Adipose tissue (tissue), 3 donors: Measurements from ENCODE around the gene MGAT5. TPM values are rescaled to one million over a fixed set of nuclear protein-coding genes. Genes with fewer than 3 reads are reported as not detected.
"Not testable (repeated sequence)": the region's sequence is repeated elsewhere in the genome, so short reads cannot be mapped to it uniquely, and the experiment has no call there.

Experiments used
- H3K27ac ChIP-seq: one replicate; pipeline ENCODE4 v1.5.1; 2013; ENCODE audit warnings: low read depth, low read length
- WGBS, 3 donors: extraction: QIAGEN DNeasy Blood & Tissue Kit; methylation state at CpG; one replicate each; pipeline ENCODE4 v1.1.7; 2013; 5-methylcytosine and 5-hydroxymethylcytosine counted together
- polyA plus RNA-seq, 3 donors: library from polyadenylated mRNA; stranded (reverse); fragments of 200-250 nt; gene quantifications; one replicate each; pipeline ENCODE4 v1.2.3, GENCODE V29; 2013
- donor health status: healthy with polysubstance abuse.
- donor health status: Bipolar disorder and iron deficiency.
- donor health status: healthy.

Gene MGAT5
- polyA plus RNA-seq, 3 donors: 4.8 to 7.2 (median 6.7) TPM

DNA sequence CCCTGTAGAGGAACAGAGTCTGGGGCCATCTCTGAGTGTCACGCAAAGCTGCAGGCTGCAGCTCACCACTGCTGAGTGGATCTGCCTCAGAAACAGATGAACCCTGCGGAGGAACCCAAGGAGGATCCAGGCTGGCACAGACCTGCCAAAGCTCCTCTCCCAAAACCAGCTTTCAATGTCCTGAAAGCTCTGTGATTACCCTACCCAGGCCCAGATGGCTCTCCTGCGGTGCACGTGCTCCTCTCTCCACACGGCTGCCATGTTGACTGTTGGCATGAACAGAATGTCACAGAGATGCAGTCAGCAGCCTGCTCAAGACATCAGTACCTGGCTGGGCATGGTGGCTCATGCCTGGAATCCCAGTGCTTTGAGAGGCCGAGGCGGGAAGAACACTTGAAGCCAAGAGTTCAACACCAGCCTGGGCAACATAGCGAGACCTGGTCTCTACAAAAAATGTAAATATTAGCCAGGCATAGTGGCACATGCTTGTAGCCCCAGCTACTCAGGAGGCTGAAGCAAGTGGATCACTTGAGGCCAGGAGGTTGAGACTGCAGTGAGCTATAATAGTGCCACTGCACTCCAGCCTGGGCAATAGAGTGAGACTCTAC is 216.8 kb downstream of the MGAT5 start:
- WGBS, 3 donors: 94 to 98% (median 97%) methylated on average over 8 of the region's 8 CpGs
- no peak overlapping the region for H3K27ac ChIP-seq

DNA sequence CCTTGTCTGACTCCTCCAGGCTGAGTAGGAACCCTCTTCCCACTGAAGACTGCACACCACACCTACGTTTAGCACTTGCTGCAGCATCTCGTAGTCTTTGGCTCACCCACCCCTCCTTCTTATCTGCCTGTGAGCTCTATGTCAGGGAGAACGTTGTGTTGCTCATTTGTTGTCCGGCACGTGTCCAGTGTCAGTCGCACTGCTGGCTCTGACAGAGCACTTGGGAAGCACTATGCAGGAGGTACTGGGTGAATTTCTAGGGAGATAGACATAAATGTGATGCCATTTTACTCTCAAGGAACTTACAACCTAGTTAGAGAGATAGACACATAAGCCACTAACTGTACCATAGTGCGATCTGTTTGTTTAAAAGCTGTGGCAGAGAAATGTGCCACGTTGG is 223.1 kb downstream of the MGAT5 start:
- WGBS, 3 donors: 86 to 90% (median 87%) methylated on average over 8 of the region's 8 CpGs
- H3K27ac ChIP-seq: not testable (repeated sequence)

DNA sequence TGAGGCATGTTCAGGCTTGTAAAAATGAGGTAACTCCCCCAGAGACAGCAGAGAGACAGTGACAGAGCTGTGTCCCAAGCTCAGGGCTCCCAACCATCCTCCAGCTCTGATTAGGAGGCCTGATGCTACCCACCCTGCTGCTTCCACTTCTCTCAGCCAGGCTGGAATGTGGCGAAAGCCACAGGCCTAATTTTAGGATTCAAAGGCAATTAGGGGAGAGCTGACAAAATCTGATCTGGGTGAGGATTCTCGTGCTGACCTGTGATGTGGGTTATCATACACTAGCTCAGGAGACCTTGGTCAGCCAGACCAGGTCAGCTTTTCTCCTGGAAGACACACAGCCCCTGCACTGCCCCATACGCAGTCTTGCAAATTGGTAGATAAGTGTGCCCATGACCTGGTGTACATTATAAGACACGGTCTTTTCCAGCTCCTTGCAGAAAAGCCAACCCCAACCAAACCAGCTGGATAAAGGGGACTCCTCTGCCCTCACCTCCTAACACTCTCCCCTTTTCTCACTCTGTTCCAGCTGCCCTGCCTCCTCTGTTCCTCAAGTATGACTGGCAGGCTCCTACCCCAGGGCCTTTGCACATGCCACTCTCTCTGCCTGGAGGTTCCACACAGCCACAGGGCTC is 225.9 kb downstream of the MGAT5 start:
- 88 to 92% (median 89%) methylated on average over 4 of the region's 4 CpGs for WGBS, 3 donors
- no peak overlapping the region for H3K27ac ChIP-seq

DNA sequence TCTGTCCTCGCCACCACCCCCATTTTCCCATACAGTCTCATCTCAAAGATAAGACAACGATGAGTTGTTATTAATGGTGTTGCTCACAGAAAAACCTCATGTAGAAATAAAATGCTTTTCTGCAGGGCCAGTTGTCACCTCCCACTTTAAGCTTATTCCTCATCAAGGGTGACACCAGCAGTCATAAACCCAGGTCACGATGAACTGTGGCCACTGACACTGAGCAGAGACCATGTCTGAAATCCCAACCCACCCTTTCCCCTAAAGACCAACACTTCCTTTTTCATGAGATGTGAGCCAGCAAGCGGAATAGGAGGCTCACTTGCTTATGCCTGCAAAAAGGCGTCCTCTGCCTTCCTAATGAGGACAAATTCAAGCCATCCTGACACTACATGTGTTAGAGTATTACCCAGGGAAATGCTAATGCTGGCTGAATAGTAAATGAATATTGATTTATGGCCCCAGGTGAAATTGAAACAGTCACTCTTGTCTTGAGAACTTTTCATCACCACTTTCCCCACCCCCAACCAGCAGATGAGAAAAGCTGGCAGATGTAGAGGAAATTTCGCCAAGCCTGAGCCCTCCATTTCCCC is 228.4 kb downstream of the MGAT5 start:
- no peak overlapping the region for H3K27ac ChIP-seq
- 79 to 86% (median 84%) methylated on average over 6 of the region's 6 CpGs for WGBS, 3 donors

DNA sequence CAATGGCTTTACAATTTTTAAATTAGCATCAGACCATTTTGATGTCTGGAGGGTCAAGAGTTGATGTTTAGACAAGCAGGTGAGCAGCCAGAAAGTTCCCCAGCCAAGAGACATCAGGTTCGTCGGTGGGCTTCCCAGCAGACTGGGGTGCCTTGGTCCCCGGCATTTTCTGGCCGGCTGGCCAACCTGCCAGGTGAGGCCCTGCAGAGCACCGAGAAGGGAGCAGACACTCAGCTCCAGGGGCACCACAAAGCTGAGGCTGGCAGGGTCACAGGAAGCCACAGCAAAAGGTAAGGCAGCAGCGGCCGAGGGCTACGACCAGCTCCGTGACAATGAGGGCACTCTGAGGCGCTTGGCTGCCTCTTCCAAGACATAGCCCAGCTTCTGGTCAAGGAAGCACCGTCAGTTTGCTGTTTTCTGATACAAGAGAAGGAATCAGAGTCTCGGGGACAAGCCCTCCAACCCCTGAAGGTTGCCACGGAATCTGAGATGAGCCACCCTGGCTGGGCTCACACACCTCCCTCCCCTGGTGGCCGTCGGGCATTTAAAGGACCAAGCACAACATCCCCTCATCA is 229.0 kb downstream of the MGAT5 start:
- WGBS, 3 donors: 84 to 88% (median 86%) methylated on average over 15 of the region's 15 CpGs
- no peak overlapping the region for H3K27ac ChIP-seq

DNA sequence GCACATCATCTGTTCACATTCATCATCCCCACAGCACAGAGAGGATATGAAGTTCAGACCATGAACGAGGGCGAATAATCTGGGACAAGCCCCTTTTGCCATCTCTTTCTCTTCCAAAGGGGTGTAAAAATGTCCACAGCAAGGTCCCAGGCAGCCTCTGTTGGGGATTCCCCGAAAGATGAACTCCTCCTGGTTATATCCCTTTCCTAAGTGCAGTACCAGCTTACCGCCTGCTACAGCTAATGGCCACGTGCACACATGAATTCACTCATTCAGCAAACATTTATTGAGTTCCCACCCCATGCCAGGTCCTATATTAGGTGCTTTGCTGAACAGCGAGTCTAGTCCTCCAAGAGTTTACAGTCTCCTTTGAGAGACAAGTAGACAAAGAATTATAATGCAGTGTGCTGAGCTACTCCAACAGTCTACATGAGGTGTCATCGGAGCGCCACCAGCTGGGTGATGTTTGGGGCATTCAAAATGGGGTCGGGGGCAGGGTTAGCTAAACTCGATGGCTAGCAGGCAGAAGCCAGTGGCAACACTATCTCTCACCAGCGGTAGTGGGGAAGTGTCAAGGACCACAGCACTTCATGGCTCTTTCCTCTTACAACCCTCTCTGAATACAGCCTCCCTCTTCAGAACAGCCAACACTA is 236.0 kb downstream of the MGAT5 start:
- no peak overlapping the region for H3K27ac ChIP-seq
- 85 to 90% (median 88%) methylated on average over 11 of the region's 11 CpGs for WGBS, 3 donors

DNA sequence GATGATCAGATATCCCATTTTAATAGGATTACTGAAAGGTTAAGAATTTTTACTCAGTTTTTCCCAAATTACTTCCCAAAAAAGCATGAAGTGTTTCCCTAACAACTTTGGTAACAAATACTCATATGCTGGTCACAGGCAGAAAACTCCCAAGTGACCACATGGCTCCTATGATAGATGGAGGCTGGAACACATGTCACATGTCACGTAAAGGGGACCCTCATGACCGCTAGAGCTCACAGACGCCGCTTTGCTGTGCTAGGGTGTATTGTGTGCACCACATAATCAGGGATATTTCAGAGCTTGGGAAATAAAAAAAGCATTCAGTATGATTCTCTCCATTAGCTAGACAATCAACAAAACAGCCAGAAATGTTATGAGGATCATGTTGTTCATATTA is 236.7 kb downstream of the MGAT5 start:
- 84 to 97% (median 89%) methylated on average over 4 of the region's 4 CpGs for WGBS, 3 donors
- H3K27ac ChIP-seq: no peak overlapping the region

DNA sequence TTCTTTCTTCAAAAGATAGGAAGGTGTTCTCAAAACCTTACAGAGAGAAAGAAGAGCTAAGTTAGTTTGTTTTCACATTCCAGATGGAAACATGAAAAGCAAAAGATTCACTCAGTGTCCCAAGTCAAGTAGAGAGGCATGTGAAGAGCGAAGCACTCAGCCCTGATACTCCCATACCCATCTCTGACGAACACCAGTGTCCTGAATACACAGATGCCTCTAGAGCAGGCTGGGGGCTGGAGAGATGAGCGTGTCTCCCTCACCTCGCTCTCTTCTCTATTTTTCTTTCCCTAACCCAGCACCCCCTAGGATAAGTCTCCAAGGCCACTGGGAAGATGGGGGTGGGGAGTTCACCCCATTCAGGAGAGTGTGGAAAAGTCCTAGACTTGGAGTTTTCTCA is 237.2 kb downstream of the MGAT5 start:
- 81 to 95% (median 81%) methylated on average over 4 of the region's 4 CpGs for WGBS, 3 donors
- no peak overlapping the region for H3K27ac ChIP-seq

DNA sequence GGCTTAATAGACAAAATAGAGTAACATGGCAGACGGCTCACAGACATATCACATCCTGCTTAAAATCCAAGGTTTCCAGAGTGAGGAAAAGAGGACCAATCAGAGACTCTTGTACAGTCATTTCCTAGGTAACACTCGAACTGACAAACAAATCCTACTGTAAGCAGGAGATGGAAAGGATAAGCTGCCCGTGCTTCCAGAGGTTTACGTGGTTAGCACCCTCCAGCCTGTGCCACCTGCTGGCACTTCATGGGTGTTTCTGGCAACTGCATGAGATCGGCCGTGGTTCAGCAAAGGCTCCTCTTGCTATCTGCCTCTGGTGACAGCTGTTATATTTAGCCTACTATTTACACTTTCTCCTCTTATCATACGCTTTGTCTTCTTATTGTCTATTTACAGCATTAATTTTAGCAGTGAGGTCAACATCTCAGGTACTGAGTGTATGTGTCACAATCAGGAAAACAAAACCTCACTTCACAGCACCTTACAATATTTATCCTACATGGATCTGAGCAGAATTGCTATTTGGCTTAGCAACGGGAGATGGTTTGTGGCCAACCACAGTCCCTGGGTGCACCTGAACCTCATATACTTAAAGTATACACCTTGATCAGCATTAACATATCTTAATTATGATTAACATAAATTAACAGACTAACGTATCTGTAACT is 238.0 kb downstream of the MGAT5 start:
- H3K27ac ChIP-seq: no peak overlapping the region
- 29 to 65% (median 64%) methylated on average over 9 of the region's 9 CpGs for WGBS, 3 donors

DNA sequence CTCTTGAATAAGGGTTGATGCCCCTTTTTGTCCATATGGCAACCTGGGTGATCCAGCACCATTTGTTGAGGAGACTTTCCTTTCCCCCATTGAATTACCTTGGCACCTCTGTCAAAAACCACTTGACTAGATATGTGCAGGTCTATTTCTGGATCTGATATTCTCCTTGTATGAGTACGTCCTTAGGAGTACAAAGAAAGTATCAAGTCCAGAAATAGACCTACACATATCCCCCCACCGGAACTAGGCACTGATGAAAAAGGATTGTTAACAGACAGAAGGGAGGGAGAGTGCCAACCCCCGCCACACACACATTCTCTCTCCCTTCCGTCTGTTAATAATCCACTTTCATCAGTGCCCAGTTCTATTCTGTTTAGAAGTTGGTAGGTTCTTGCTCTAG is 239.9 kb downstream of the MGAT5 start:
- WGBS, 3 donors: 90 to 91% (median 90%) methylated on average over 4 of the region's 4 CpGs
- no peak overlapping the region for H3K27ac ChIP-seq

DNA sequence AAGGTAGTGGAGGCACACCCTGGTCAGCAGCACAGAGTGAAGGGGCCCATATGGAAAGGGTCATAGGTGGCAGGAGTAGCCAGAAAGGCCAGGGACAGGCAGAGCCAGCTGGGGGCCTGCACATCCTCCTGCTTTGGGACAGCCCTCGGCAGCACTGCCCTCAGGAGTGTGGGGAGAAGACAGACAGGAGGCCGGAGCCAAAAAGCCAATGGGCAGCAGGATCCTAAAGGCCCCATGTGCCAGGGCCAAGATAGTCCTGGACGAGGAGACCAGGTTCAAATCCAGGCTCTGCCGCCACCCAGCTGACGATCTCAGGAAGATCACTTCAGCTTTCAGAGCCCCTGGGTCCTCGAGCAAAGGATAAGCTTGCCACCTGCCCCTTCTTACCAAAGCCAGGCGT is 244.8 kb downstream of the MGAT5 start:
- WGBS, 3 donors: 79 to 89% (median 88%) methylated on average over 7 of the region's 7 CpGs
- no peak overlapping the region for H3K27ac ChIP-seq

DNA sequence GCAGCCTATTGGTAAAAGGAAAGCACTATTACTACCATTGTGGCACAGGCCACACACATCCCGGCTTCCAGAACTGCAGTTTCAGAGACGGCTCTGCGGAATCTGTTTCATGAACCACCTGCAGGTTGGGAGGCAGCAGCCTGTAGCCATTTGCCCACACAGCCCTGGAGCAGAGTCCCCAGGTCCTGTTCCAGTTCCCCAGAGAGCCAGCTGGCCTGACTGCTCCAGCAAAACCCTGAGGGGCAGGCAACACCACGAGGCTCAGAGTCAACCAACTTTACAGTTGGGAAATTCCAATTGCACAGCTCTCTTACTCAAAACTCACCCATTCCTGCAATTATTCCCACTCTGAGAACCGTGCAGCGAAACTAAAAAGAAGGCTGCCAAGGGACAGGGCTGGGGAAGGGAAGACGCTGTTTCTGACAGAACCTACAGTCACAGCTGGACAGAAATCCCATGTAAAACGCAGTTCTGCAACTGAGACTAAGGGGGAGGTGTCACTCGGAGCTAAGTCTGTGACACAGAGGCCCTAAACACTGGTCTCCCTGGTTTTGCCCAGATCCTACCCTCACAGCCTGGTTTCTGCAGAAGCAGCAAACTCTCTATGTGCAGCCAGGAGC is 245.5 kb downstream of the MGAT5 start:
- H3K27ac ChIP-seq: no peak overlapping the region
- WGBS, 3 donors: 57 to 78% (median 74%) methylated on average over 9 of the region's 9 CpGs

DNA sequence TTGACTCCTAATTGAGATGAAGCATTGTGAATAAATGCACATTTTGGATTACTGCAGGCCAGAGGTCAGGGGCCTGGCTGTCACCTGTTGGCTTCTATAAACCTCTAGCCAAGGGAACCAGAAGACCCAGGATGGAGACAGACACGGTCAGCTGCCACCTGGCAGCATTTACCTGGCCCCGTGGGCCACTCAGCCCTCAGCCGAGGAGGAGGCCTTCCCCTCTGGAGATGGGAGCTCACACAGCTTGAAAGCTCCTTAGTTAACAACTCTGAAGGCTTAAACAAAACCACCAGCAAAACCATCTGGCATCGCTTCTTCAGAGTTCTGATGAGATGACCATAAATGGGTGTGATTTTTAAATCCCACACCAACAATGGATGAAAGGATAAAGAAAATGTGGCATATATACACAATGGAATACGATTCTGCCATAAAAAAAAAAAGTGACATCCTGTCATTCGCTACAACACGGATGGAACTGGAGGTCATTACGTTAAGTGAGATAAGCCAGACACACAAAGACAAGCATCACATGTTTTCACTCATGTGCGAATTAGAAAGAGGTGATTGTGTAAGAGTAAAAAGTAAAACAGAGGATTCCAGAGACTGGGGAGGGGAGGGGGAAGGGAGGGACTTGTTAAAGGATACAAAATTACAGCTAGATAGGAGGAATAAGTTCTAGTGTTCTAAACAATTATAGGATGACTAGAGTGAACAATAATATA is 246.5 kb downstream of the MGAT5 start:
- whole genome bisulfite sequencing, 3 donors: 68 to 73% (median 72%) methylated on average over 9 of the region's 9 CpGs
- no peak overlapping the region for H3K27ac ChIP-seq

DNA sequence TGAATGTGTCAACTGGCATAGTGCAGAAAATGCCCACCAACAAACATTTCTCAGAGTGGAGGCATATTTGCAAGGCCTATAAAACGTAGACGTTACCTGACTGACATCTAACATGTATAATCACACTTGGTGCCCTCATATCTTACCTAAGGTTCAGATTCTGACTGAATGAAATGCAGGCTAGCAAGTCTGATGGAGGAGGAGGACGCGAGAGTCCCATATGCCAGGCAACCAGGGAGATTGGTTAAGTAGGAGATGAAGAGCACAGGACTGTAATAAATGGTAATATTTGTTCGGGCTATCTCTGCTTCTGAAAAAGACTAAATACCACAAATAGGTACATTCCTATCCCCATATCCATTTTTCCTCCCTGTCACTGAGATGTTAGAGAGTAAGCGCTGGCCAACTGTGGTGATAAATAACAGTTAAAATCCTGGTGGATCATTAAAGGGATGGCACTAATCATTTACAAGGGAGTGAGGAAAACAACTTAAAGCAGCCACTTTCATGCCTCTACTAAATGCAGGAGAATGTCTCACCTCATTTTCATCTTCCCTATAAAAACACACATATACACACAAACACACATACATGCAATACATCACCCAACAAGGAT is 247.7 kb downstream of the MGAT5 start:
- 74 to 87% (median 87%) methylated on average over 6 of the region's 6 CpGs for WGBS, 3 donors

DNA sequence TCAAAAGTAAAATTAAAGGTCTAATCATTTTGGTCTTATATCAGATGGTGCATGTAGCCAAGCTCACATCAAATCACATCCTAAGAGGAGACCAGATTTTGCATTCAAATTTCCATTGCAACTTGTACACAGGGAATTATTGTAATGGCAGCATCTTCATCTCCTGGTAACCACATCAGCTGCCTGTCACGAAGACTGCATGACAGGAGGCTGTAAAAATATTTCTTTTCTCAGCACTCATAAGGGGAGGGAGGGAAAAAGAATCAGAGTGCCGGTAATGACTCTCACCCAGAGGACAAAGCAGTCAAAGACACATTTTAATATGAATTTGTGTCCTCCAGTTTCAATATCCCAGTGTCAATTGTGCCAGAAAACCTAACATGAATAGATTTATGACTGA is 248.2 kb downstream of the MGAT5 start:
- 65 to 78% (median 74%) methylated on average over 2 of the region's 2 CpGs for WGBS, 3 donors
- H3K27ac ChIP-seq: no peak overlapping the region

More for the DNA sequence above, 247.7 kb downstream of the MGAT5 start:
- no peak overlapping the region for H3K27ac ChIP-seq
